ENCODE results near the gene PLEKHB1.
A peak's percentile ranks its signal among the peaks of the same experiment; 100 is the strongest.

PLEKHB1 gene

GRCh38 chr11:73612601-73613140 lies 33.7 kb upstream of the PLEKHB1 start:
- no peaks in the 10 kb centered on the region for H3K36me3 ChIP-seq
- TF ChIP-seq CTCF (IDR thresholded peaks at IDR 0.05) = no peak

GRCh38 chr11:73614591-73614990 lies 31.8 kb upstream of the PLEKHB1 start:
- Histone ChIP-seq H3K4me3 (ENCODE audit: low read depth in 1 of 2, low read length in 1 of 2) (no peak overlapping the region), H3K36me3 (no peaks in the 10 kb centered on the region), H3K27ac (no peak overlapping the region), H3K27me3 (no peaks in the 10 kb centered on the region), H3K9me3 (no peaks in the 10 kb centered on the region), H3K4me1 (ENCODE audit: control insufficient read depth in 1 of 2, insufficient read depth in 1 of 2, low read depth in 1 of 2, low read length in 1 of 2) (peaks cover 5 to 11% of the 10 kb centered on the region in 2 experiments)
- TF ChIP-seq CTCF (IDR thresholded peaks at IDR 0.05) = no peak

More at GRCh38 chr11:73612601-73613140, 33.7 kb upstream of the PLEKHB1 start:
- Histone ChIP-seq H3K4me1 (ENCODE audit: control insufficient read depth in 1 of 2, insufficient read depth in 1 of 2, low read depth in 1 of 2, low read length in 1 of 2) (no peaks in the 10 kb centered on the region), H3K4me3 (ENCODE audit: low read depth in 1 of 2, low read length in 1 of 2) (no peak overlapping the region), H3K9me3 (no peaks in the 10 kb centered on the region), H3K27me3 (no peaks in the 10 kb centered on the region), H3K27ac (no peak overlapping the region)

DNA sequence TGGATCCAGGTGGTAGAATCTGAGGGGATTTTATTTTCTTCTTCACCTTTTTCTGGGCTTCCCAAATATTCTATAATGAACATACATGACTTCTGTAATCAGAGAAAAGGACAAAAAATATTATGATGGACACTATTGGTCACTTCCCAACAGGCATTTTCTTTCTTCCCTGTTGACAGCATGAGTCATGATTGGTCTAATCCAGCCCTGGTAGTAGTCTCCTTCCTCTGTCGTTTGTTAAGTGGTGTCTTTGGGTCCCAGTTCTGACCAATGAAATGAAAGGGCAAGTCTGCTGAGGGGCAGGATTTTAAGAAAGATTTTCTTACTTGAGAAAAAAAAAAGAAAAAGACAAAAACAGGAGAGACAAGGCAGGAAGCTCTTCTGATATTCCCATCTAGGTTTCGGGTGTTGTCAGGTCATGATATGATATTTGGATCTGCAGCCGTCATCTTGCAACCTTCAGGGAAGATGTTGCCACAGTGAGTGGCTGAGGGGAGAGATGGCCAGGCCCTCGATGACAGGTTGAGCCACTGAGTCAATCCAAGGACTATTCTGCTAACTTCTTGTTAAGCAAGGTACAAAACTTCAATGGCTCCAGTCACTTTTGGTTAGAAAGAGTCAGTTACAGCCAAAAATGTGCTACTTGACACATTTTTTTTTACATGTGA lies 23.3 kb upstream of the PLEKHB1 start:
- H3K4me1 ChIP-seq (ENCODE audit: control insufficient read depth in 1 of 2, insufficient read depth in 1 of 2, low read depth in 1 of 2, low read length in 1 of 2) = peaks cover 39 to 47% of the 10 kb centered on the region in 2 experiments
- H3K9me3 ChIP-seq = no peaks in the 10 kb centered on the region
- no peak for TF ChIP-seq CTCF (IDR thresholded peaks at IDR 0.05)
- H3K4me3 ChIP-seq (ENCODE audit: low read depth in 1 of 2, low read length in 1 of 2) = peak overlapping the region in 1 of 2 experiments; percentile 32
- no peaks in the 10 kb centered on the region for H3K27me3 ChIP-seq
- H3K36me3 ChIP-seq = no peaks in the 10 kb centered on the region
- peak overlapping the region; percentile 71 for H3K27ac ChIP-seq

GRCh38 chr11:73623686-73624085 lies 22.7 kb upstream of the PLEKHB1 start:
- H3K9me3 ChIP-seq = no peaks in the 10 kb centered on the region
- no peaks in the 10 kb centered on the region for H3K36me3 ChIP-seq
- H3K4me1 ChIP-seq (ENCODE audit: control insufficient read depth in 1 of 2, insufficient read depth in 1 of 2, low read depth in 1 of 2, low read length in 1 of 2) = peaks cover 35 to 41% of the 10 kb centered on the region in 2 experiments
- no peaks in the 10 kb centered on the region for H3K27me3 ChIP-seq
- no peak for TF ChIP-seq CTCF (IDR thresholded peaks at IDR 0.05)
- peak overlapping the region; percentile 71 for H3K27ac ChIP-seq
- H3K4me3 ChIP-seq (ENCODE audit: low read depth in 1 of 2, low read length in 1 of 2) = peak overlapping the region; percentile 5 to 32

DNA sequence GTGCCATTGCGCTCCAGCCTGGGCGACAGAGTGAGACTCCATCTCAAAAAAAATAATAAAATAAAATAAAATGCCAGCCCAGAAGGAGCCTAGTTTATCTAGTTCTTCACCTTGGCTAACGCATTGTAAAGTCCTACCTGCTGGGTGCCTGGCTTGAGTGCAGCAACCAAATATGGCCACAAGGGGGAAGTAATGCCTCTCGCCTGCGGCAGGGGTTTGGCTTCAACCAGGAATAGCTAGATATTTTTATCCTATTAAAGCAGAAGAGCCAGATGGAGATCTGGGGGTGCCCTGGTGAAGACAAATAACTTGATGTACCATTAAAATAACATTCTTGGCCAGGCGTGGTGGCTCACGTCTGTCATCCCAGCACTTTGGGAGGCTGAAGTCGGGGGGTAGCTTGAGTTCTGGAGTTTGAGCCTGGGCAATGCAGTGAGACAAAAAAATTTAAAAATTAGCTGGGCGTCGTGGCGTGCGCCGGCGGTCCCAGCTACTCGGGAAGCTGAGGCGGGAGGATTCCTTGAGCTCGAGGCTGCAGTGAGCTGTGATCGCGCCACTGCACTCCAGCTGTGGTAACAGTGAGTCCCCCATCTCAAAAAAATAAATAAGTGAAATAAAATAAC lies 20.6 kb upstream of the PLEKHB1 start:
- Histone ChIP-seq H3K4me3 (ENCODE audit: low read depth in 1 of 2, low read length in 1 of 2) (no peak overlapping the region), H3K9me3 (no peaks in the 10 kb centered on the region), H3K27ac (no peak overlapping the region), H3K27me3 (no peaks in the 10 kb centered on the region), H3K36me3 (no peaks in the 10 kb centered on the region), H3K4me1 (ENCODE audit: control insufficient read depth in 1 of 2, insufficient read depth in 1 of 2, low read depth in 1 of 2, low read length in 1 of 2) (peaks cover 34 to 39% of the 10 kb centered on the region in 2 experiments)
- peak; percentile 89 for TF ChIP-seq CTCF (IDR thresholded peaks at IDR 0.05)

Measured in neutrophil (primary cell).